ENCODE results near the gene POU2F1. TPM values are rescaled to one million over a fixed set of nuclear protein-coding genes. Genes with fewer than 3 reads are reported as not detected.
A peak's percentile ranks its signal among the peaks of the same experiment; 100 is the strongest.

The POU2F1 gene
- total and polyA plus RNA-seq, 2 donors (not counting 1 experiment from before 2014, with no cell fraction given), result 5.2 to 48.8 TPM

DNA sequence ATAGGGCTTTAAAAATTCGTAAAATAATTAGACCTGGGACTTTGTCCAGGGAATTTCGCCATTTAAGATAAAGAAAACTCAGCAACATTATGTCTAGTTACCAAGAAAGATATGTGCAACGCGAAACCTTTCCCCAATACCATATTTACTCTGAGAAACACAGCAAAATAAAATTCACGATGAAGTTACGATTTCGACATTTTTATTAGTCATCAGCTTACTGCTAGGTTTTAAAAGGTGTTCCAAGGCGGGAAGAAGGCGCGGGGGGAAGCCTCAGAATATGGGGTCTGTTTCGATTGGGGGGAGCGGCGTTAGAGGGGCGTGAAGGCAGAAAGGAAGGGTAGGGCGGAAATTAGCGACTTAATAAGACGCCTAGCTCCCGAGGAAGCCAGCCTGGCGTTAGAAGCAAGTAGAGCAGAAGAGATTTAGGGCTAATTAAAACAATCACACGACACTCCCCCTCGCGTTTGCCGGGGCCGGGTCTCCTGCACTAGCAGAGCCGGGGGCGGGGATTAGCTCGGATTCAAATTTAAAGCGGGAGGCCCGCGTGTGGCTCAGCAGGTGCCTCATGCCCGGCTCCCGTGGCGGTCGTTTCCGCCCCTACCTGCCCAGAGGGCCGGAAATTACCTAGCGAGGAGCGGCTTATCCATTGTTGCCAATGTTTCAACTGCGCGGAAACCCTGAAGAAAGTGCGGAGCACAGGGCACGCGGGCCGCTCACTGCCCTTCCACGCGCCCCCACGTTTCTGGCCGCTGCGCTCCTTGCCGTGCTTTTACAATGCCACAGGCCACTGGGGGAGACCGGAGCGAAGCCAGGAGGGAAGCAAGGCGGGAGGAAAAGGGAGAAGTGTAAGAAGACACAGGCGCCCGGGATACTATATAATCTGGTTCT, 795 bp upstream of the POU2F1 start:
- no peaks in the 10 kb centered on the region for H3K9me3 Mint-ChIP-seq (ENCODE audit: insufficient read depth)
- Histone ChIP-seq H3K4me1 (ENCODE audit: control insufficient read depth in 2 of 2, insufficient read depth in 2 of 2, low read length in 2 of 2) (peaks cover 23 to 26% of the 10 kb centered on the region in 2 donors), H3K4me2 (replicated peaks; ENCODE audit: low read depth, low read length, poor library complexity, severe bottlenecking) (peak overlapping the region; percentile 84), H4K20me1 (ENCODE audit: control insufficient read depth, insufficient read depth, low read length, poor library complexity, severe bottlenecking) (no peaks in the 10 kb centered on the region), H3K79me2 (ENCODE audit: control insufficient read depth, insufficient read depth, low read length) (peaks cover 26% of the 10 kb centered on the region), H3K9me3 (ENCODE audit: control extremely low read depth in 1 of 3, control insufficient read depth in 2 of 3, insufficient read depth in 1 of 3, low read length in 2 of 3) (peaks cover 2 to 5% (median 5%) of the 10 kb centered on the region in 3 donors), H2AFZ (ENCODE audit: insufficient read depth, low read depth, low read length, poor library complexity, severe bottlenecking) (peak overlapping the region; percentile 83), H3K9ac (ENCODE audit: low read length) (peak overlapping the region; percentile 83), H3K27ac (ENCODE audit: low read length in 2 of 2) (peak overlapping the region; percentile 70 to 88), H3K27me3 (replicated peaks in 1 of 4; ENCODE audit: control extremely low read depth in 1 of 4, control insufficient read depth in 3 of 4, insufficient read depth in 4 of 4, low read length in 3 of 4) (no peaks in the 10 kb centered on the region), H3K36me3 (replicated peaks in 1 of 2; ENCODE audit: control extremely low read depth in 1 of 2, control insufficient read depth in 1 of 2, extremely low read depth in 1 of 2, insufficient read depth in 2 of 2, low read length in 1 of 2) (no peaks in the 10 kb centered on the region), H3K4me3 (ENCODE audit: control extremely low read depth in 1 of 5, extremely low read depth in 1 of 5, insufficient read depth in 1 of 5, low read depth in 2 of 5, low read length in 4 of 5) (peak overlapping the region; percentile 70 to 99 (median 88))
- ChIA-PET POLR2A (interaction anchor here (0.6 to 3.6 kb wide), 14 partner anchors 10 to 1589 kb away, joined by 3 to 13 read pairs (median 4); partner anchors contain the start of gene MGST3), CTCF (interaction anchor here (0.5 to 2.8 kb wide), 34 partner anchors 8 to 716 kb away, joined by 3 to 15 read pairs (median 4); partner anchors contain the start of genes DCAF6, POGK and TADA1)
- peaks cover 36% of the 10 kb centered on the region for H3K4me1 Mint-ChIP-seq
- ATAC-seq (ENCODE audit: low read depth) (peak; percentile 31), DNase-seq (peak; percentile 91)
- TF ChIP-seq, protein P1, sequence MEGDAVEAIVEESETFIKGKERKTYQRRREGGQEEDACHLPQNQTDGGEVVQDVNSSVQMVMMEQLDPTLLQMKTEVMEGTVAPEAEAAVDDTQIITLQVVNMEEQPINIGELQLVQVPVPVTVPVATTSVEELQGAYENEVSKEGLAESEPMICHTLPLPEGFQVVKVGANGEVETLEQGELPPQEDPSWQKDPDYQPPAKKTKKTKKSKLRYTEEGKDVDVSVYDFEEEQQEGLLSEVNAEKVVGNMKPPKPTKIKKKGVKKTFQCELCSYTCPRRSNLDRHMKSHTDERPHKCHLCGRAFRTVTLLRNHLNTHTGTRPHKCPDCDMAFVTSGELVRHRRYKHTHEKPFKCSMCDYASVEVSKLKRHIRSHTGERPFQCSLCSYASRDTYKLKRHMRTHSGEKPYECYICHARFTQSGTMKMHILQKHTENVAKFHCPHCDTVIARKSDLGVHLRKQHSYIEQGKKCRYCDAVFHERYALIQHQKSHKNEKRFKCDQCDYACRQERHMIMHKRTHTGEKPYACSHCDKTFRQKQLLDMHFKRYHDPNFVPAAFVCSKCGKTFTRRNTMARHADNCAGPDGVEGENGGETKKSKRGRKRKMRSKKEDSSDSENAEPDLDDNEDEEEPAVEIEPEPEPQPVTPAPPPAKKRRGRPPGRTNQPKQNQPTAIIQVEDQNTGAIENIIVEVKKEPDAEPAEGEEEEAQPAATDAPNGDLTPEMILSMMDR (IDR thresholded peaks at IDR 0.05), result peak; percentile 16
- no peak for TF ChIP-seq EZH2 (IDR thresholded peaks at IDR 0.05; ENCODE audit: borderline replicate concordance, insufficient read depth, low read depth, low read length, poor library complexity, severe bottlenecking)
- peak overlapping the region; percentile 93 for H3K4me3 Mint-ChIP-seq
- WGBS (ENCODE audit: insufficient coverage), result under 1% methylated on average over 49 of the region's 55 CpGs
- no peaks in the 10 kb centered on the region for H3K27me3 Mint-ChIP-seq
- H3K27ac Mint-ChIP-seq, result peak overlapping the region; percentile 98
- intact Hi-C loops (cut with micrococcal nuclease), result loop anchor here (1.0 to 5.0 kb wide), 11 partner anchors 47 to 1453 kb away; partner anchors contain the start of genes CREG1, DCAF6, POGK and TMCO1
